Activated naive CD8-positive, alpha-beta T cell treated with anti-CD3 and anti-CD28 coated beads for 36 hours (primary cell): ENCODE data around the gene SPAG16. TPM values are rescaled to one million over a fixed set of nuclear protein-coding genes. Genes with fewer than 3 reads are reported as not detected.

Source experiments
- DNase-seq: peaks from one replicate; pipeline ENCODE4 v3.0.0; 2021
- H3K27ac Mint-ChIP-seq: one replicate; pipeline ENCODE4 v1.8.0; 2022; ENCODE audit warnings: mild to moderate bottlenecking, moderate library complexity, mixed read lengths
- H3K27me3 Mint-ChIP-seq: one replicate; pipeline ENCODE4 v1.8.0; 2022; ENCODE audit warnings: mild to moderate bottlenecking, mixed read lengths
- H3K36me3 Mint-ChIP-seq: one replicate; pipeline ENCODE4 v1.8.0; 2021; ENCODE audit warnings: mild to moderate bottlenecking, mixed read lengths
- H3K4me1 Mint-ChIP-seq: one replicate; pipeline ENCODE4 v1.8.0; 2021; ENCODE audit warnings: mixed read lengths
- H3K4me3 Mint-ChIP-seq: one replicate; pipeline ENCODE4 v1.8.0; 2022; ENCODE audit warnings: mild to moderate bottlenecking, moderate library complexity, mixed read lengths
- H3K9me3 Mint-ChIP-seq: one replicate; pipeline ENCODE4 v1.8.0; 2022; ENCODE audit warnings: mixed read lengths
- total RNA-seq, 2 experiments: library from RNA; stranded (reverse); gene quantifications; one replicate each; pipeline ENCODE4 v1.2.3, GENCODE V29; 2021

The SPAG16 gene
- total RNA-seq, 2 experiments from 2014 or later, result 9.9 to 11.6 TPM

DNA sequence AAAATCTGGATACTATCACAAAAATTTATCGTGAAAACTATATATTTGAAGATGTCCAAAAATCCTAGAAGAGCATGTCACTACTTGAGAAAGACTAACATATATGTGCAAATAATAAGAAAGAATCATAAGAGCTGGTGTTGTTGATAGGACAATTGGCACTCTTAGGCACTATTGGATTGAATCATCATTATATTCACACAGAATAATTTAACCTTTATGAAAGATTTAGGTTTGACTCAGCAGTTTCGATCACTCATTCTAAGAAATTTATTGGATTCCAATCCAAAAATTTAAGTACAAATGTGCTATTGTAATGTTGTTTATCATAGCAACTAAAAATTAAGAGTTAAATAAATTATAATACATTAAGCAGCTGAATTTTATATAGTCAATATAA is 503.6 kb downstream of the SPAG16 start:
- no peak overlapping the region for H3K27ac Mint-ChIP-seq
- DNase-seq, result no peak
- no peaks in the 10 kb centered on the region for H3K4me1 Mint-ChIP-seq
- H3K4me3 Mint-ChIP-seq, result no peak overlapping the region
- H3K27me3 Mint-ChIP-seq, result peaks cover 1% of the 10 kb centered on the region
- H3K36me3 Mint-ChIP-seq, result no peaks in the 10 kb centered on the region
- H3K9me3 Mint-ChIP-seq, result no peaks in the 10 kb centered on the region

DNA sequence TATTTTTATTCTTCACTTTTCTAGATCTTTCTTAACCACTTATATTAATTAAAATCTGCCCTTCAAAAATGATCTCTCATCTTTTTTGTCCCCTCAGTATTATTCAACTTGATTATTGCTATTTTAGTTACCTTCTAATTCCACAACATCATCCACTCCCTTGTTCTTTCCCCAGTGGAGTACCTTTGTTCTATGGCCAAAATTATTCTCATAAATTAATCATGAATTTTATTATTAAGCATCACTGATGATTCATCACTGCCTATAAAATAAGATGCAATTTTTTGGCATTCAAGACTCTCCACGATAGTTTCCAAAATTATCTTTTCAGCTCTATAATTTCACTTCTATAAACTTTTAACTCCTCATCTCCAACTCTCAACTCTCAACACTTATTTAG is 505.7 kb downstream of the SPAG16 start:
- Mint-ChIP-seq H3K27ac (no peak overlapping the region), H3K9me3 (no peaks in the 10 kb centered on the region), H3K4me3 (no peak overlapping the region), H3K36me3 (no peaks in the 10 kb centered on the region), H3K27me3 (peaks cover 6% of the 10 kb centered on the region), H3K4me1 (no peaks in the 10 kb centered on the region)
- no peak for DNase-seq

DNA sequence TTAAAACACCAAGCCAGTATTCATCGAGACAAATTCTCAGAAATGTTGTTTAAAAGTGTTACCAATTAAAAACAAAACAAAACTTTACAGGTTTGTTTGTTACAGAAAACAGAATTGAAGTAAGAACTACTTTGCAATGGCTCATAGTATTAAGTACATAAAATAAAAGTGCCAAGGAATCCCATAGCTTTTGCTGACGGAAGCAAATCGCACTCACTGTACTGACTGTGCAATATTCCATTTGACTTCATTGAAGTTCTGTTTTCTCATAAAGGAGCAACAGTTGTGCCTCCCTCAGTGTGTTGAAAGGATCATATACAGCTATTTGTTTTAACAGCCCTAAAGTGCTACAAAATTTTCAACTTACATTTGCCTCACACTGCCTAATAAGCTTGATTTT is 507.8 kb downstream of the SPAG16 start:
- Mint-ChIP-seq H3K27ac (no peak overlapping the region), H3K36me3 (no peaks in the 10 kb centered on the region), H3K4me1 (no peaks in the 10 kb centered on the region), H3K4me3 (no peak overlapping the region), H3K27me3 (peaks cover 6% of the 10 kb centered on the region), H3K9me3 (no peaks in the 10 kb centered on the region)
- DNase-seq, result no peak

- peaks cover 3% of the 10 kb centered on the region for H3K27me3 Mint-ChIP-seq
- no peaks in the 10 kb centered on the region for H3K9me3 Mint-ChIP-seq
Observed at GRCh38 chr2:213806125-213806726, 522.0 kb downstream of the SPAG16 start.

GRCh38 chr2:213816583-213816982 is 532.3 kb downstream of the SPAG16 start:
- H3K9me3 Mint-ChIP-seq, result peaks cover 2% of the 10 kb centered on the region
- H3K27ac Mint-ChIP-seq, result no peak overlapping the region
- no peak for DNase-seq
- H3K36me3 Mint-ChIP-seq, result no peaks in the 10 kb centered on the region
- no peaks in the 10 kb centered on the region for H3K27me3 Mint-ChIP-seq
- no peak overlapping the region for H3K4me3 Mint-ChIP-seq
- no peaks in the 10 kb centered on the region for H3K4me1 Mint-ChIP-seq

More at GRCh38 chr2:213806125-213806726, 522.0 kb downstream of the SPAG16 start:
- no peak for DNase-seq
- Mint-ChIP-seq H3K36me3 (no peaks in the 10 kb centered on the region), H3K4me3 (no peak overlapping the region), H3K27ac (no peak overlapping the region), H3K4me1 (no peaks in the 10 kb centered on the region)

GRCh38 chr2:213818436-213818835 is 534.2 kb downstream of the SPAG16 start:
- Mint-ChIP-seq H3K36me3 (no peaks in the 10 kb centered on the region), H3K27me3 (no peaks in the 10 kb centered on the region), H3K27ac (no peak overlapping the region), H3K4me1 (no peaks in the 10 kb centered on the region), H3K9me3 (peaks cover 2% of the 10 kb centered on the region), H3K4me3 (no peak overlapping the region)
- no peak for DNase-seq

DNA sequence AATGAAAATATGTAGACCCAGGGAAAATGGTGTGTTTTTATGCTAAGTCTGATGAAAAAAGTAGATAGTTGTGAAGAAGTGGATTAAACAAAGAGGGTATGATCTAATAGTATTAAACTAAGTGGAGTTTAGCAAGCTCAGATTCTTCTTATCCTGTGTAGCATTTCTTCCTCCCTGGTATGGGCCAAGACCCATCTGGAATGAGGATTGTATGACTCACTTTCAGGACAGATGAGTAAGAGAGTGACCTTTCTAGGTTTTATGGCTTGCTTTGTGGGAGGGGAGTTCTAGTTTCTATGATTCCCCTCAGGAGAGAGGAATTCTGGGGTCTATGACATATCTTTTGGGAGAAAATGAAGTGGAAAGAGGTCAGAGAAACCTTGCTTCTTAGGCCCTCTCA is 550.1 kb downstream of the SPAG16 start:
- Mint-ChIP-seq H3K36me3 (no peaks in the 10 kb centered on the region), H3K4me1 (no peaks in the 10 kb centered on the region), H3K27ac (no peak overlapping the region), H3K4me3 (no peak overlapping the region), H3K27me3 (peaks cover 3% of the 10 kb centered on the region), H3K9me3 (peaks cover 2% of the 10 kb centered on the region)
- no peak for DNase-seq

DNA sequence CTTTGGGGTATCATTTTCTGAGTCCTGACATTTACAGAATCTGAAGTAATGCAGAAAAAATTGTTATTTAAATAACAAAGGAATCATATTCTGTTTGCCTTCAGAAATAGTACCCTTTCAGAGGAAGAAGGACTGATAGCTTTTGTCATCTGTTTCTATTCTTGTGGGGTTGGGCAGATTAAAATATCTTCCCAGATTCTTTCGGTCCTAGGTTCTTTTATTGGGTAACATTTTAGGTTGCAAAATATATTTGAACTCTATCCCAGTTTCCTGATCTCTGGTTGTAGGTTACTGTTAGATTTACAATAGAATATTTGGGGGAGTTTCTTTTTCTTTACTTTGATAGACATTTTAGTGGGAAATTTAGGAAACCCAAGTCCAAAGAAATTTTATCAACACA is 550.5 kb downstream of the SPAG16 start:
- no peak overlapping the region for H3K4me3 Mint-ChIP-seq
- peaks cover 2% of the 10 kb centered on the region for H3K9me3 Mint-ChIP-seq
- DNase-seq, result no peak
- H3K27me3 Mint-ChIP-seq, result peaks cover 3% of the 10 kb centered on the region
- no peak overlapping the region for H3K27ac Mint-ChIP-seq
- no peaks in the 10 kb centered on the region for H3K36me3 Mint-ChIP-seq
- no peaks in the 10 kb centered on the region for H3K4me1 Mint-ChIP-seq

- no peaks in the 10 kb centered on the region for H3K9me3 Mint-ChIP-seq
Observed at GRCh38 chr2:213846856-213847255, 562.6 kb downstream of the SPAG16 start.

DNA sequence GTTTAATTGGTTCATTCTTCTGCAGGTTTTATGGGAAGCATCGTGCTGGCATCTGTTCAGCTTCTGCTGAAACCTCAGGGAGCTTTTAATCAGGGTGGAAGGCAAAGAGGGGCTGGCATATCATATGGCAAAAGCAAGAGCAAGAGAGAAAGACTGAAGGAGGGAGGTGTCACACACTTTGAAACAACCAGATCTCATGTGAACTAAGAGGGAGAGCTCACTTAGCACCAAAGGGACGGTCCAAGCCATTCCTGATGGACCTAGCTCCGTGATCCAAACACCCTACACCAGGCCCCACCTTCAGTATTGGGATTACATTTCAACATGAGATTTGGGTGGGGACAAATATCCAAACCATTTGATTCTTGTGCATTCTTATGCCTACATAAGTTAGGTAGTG is 563.1 kb downstream of the SPAG16 start:
- H3K4me3 Mint-ChIP-seq, result no peak overlapping the region
- H3K27ac Mint-ChIP-seq, result no peak overlapping the region
- no peaks in the 10 kb centered on the region for H3K27me3 Mint-ChIP-seq
- no peaks in the 10 kb centered on the region for H3K36me3 Mint-ChIP-seq
- no peak for DNase-seq
- H3K4me1 Mint-ChIP-seq, result no peaks in the 10 kb centered on the region
- H3K9me3 Mint-ChIP-seq, result no peaks in the 10 kb centered on the region

More at GRCh38 chr2:213846856-213847255, 562.6 kb downstream of the SPAG16 start:
- no peaks in the 10 kb centered on the region for H3K36me3 Mint-ChIP-seq
- DNase-seq, result no peak
- no peak overlapping the region for H3K4me3 Mint-ChIP-seq
- no peaks in the 10 kb centered on the region for H3K4me1 Mint-ChIP-seq
- H3K27ac Mint-ChIP-seq, result no peak overlapping the region
- H3K27me3 Mint-ChIP-seq, result no peaks in the 10 kb centered on the region

GRCh38 chr2:213848631-213849030 is 564.4 kb downstream of the SPAG16 start:
- Mint-ChIP-seq H3K27ac (no peak overlapping the region), H3K4me3 (no peak overlapping the region), H3K9me3 (no peaks in the 10 kb centered on the region)

GRCh38 chr2:213861638-213862037 is 577.4 kb downstream of the SPAG16 start:
- Mint-ChIP-seq H3K4me1 (no peaks in the 10 kb centered on the region), H3K9me3 (no peaks in the 10 kb centered on the region), H3K27ac (no peak overlapping the region), H3K4me3 (no peak overlapping the region), H3K27me3 (no peaks in the 10 kb centered on the region), H3K36me3 (no peaks in the 10 kb centered on the region)
- no peak for DNase-seq

More at GRCh38 chr2:213848631-213849030, 564.4 kb downstream of the SPAG16 start:
- DNase-seq, result no peak
- Mint-ChIP-seq H3K27me3 (no peaks in the 10 kb centered on the region), H3K4me1 (no peaks in the 10 kb centered on the region), H3K36me3 (no peaks in the 10 kb centered on the region)

DNA sequence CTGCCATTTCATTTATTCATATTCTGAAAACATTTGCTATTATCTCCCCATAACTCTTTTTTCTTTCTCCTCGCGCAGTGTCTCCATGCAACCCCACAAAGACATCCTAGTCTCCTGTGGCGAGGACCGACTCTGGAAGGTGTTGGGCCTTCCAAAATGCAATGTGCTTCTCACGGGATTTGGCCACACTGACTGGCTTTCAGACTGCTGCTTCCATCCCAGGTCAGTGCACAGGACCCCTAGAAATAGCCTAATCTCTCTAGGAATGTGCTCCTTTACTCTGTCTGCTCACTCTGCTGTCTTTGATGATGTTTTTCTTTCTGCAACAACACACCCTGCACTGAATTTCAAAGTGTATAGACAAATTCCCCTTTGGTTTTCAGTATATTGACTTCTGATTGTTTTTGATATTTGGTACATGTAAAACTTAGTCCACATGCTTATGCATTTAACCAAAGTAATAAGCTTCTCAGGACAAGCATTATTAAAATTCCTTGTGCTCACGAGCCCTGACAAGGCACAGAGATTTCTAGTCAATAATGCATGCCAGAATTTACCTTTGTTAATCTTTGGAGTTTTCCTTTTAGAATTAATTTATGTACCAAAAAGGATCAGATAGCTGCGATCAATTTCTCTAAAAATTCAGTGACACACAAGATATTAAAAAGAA is 578.3 kb downstream of the SPAG16 start:
- H3K27ac Mint-ChIP-seq, result no peak overlapping the region
- H3K4me3 Mint-ChIP-seq, result no peak overlapping the region
- no peaks in the 10 kb centered on the region for H3K36me3 Mint-ChIP-seq
- DNase-seq, result no peak
- H3K27me3 Mint-ChIP-seq, result no peaks in the 10 kb centered on the region
- no peaks in the 10 kb centered on the region for H3K9me3 Mint-ChIP-seq
- no peaks in the 10 kb centered on the region for H3K4me1 Mint-ChIP-seq

- Mint-ChIP-seq H3K27me3 (no peaks in the 10 kb centered on the region), H3K36me3 (no peaks in the 10 kb centered on the region), H3K9me3 (no peaks in the 10 kb centered on the region), H3K27ac (no peak overlapping the region), H3K4me1 (no peaks in the 10 kb centered on the region), H3K4me3 (no peak overlapping the region)
- no peak for DNase-seq
Observed at GRCh38 chr2:213863541-213863940, 579.3 kb downstream of the SPAG16 start.

DNA sequence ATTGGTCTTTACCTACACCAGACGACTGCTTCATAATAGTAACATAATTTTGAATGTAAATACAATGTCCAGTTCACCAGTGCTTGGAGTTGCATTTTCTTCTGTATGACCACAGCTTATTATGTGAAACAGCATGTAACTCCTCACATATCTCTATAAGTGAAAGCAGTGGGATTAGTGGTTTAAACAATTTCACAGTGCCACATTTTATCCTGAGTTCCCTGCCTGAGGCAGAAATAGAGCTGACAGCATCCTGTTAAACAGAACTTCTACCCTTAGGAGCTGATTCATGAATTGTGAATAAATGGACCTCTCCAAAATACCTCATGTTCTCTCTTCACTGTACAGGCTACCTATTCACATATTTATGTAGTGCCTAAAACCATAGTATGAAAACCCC is 584.3 kb downstream of the SPAG16 start:
- Mint-ChIP-seq H3K27ac (no peak overlapping the region), H3K4me3 (no peak overlapping the region), H3K9me3 (no peaks in the 10 kb centered on the region), H3K4me1 (no peaks in the 10 kb centered on the region), H3K27me3 (no peaks in the 10 kb centered on the region), H3K36me3 (no peaks in the 10 kb centered on the region)
- no peak for DNase-seq

GRCh38 chr2:213885485-213885884 is 601.2 kb downstream of the SPAG16 start:
- Mint-ChIP-seq H3K4me1 (no peaks in the 10 kb centered on the region), H3K36me3 (no peaks in the 10 kb centered on the region), H3K4me3 (no peak overlapping the region), H3K27me3 (no peaks in the 10 kb centered on the region), H3K9me3 (no peaks in the 10 kb centered on the region), H3K27ac (no peak overlapping the region)
- no peak for DNase-seq
